GM12873 (cell line): ENCODE results near the gene STX17.

ENCODE experiments used
- CTCF ChIP-seq: IDR thresholded peaks from 2 replicates; pipeline ENCODE4 v1.5.1; 2012; ENCODE audit warnings: low read depth, mild to moderate bottlenecking, moderate library complexity, low read length, control low read depth; ENCODE audit not compliant: insufficient read depth; ENCODE audit errors: missing control alignments

STX17 gene

GRCh38 chr9:99986642-99987041 is 80.2 kb downstream of the STX17 start:
- no peak for TF ChIP-seq CTCF

- TF ChIP-seq CTCF, result no peak
Measured at GRCh38 chr9:99998266-99998665, 91.8 kb downstream of the STX17 start.

- no peak for TF ChIP-seq CTCF
Measured at GRCh38 chr9:99998866-99999265, 92.4 kb downstream of the STX17 start.

GRCh38 chr9:99999797-100000196 is 93.3 kb downstream of the STX17 start:
- TF ChIP-seq CTCF, result no peak

- peak; percentile 56 for TF ChIP-seq CTCF
Measured at GRCh38 chr9:100011062-100011681, 104.7 kb downstream of the STX17 start.

GRCh38 chr9:100012279-100012678 is 105.8 kb downstream of the STX17 start:
- TF ChIP-seq CTCF, result no peak

GRCh38 chr9:100013573-100013972 is 107.1 kb downstream of the STX17 start:
- no peak for TF ChIP-seq CTCF
